ENCODE results near the gene CRAT.

Gene CRAT

DNA sequence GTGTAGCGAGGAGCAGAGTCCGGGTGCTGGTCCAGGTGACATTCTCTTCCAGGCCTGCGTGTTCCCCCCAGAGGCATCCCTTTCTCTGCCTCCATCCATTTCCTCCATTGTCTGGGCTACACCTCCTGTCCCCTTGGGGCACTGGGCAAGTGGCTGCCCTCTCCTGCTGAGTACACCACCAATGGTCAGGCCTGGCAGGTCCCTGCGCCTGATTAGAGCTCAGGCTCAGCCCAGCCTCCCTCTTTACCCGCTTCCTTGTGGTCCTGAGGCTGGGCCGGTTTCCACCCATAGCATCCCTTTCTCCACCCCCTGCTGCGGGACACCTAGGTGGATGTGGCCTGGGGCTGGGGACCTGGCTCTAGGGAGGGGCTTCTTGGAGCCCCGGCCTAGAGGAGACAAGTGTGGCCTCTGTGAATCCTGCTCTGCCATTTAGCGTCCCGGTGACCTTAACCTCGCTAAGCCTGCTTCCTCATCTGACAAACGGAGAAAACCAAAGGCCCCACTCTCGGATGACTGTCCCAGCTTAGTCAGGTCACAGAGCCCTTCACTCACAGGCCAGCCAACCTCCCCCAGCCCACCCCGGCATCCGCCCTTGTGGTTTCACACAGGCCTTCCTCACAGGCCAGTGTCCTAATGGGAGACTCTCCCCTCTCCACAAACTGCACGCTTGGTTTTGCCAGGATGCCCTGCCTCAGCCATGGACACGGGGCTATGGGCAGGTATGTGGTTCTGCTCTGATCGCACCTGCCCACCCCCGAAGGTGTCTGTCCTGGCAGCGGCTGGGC, 16.8 kb downstream of the CRAT start:
- no peaks in the 10 kb centered on the region for H4K20me1 ChIP-seq
- H3K4me3 ChIP-seq = no peak overlapping the region
- H3K4me2 ChIP-seq = peak overlapping the region; percentile 75
- H3K4me1 ChIP-seq = peaks cover 23% of the 10 kb centered on the region
- no peaks in the 10 kb centered on the region for H3K27me3 ChIP-seq
- peak overlapping the region; percentile 54 for H3K9ac ChIP-seq
- peaks cover 52% of the 10 kb centered on the region for H3K36me3 ChIP-seq
- TF ChIP-seq Cebpa-rat (IDR thresholded peaks at IDR 0.05) = no peak
- peak overlapping the region; percentile 62 for H3K27ac ChIP-seq
- no peaks in the 10 kb centered on the region for H3K9me3 ChIP-seq

DNA sequence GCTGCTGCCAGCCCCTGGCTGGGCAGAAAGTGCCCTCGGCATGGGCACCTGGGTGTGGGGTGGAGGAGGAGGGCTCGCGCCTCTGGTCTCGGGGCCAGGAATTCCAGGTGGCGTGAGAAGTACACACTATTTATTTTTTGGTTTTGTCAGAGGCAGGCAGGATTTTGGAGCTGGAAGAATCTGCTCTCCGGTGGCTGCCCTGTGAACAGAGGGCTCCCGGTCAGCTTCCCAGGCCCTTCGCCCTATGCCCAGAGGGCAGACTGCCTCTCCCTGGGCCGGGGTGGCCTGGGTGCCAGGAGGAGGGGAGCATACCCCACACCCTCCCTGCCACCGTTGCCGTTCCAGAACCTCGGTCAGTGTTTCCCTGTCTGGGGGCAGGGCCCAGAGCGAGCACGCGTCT, 21.3 kb downstream of the CRAT start:
- no peak overlapping the region for H3K4me2 ChIP-seq
- no peak overlapping the region for H3K9ac ChIP-seq
- H3K27ac ChIP-seq = no peak overlapping the region
- peaks cover under 1% of the 10 kb centered on the region; the same call in 1 of the 2 replicates for H4K20me1 ChIP-seq
- no peaks in the 10 kb centered on the region for H3K9me3 ChIP-seq
- no peak for TF ChIP-seq Cebpa-rat (IDR thresholded peaks at IDR 0.05)
- peaks cover 67% of the 10 kb centered on the region for H3K36me3 ChIP-seq
- H3K4me3 ChIP-seq = no peak overlapping the region
- H3K4me1 ChIP-seq = peaks cover 15% of the 10 kb centered on the region
- H3K27me3 ChIP-seq = no peaks in the 10 kb centered on the region

DNA sequence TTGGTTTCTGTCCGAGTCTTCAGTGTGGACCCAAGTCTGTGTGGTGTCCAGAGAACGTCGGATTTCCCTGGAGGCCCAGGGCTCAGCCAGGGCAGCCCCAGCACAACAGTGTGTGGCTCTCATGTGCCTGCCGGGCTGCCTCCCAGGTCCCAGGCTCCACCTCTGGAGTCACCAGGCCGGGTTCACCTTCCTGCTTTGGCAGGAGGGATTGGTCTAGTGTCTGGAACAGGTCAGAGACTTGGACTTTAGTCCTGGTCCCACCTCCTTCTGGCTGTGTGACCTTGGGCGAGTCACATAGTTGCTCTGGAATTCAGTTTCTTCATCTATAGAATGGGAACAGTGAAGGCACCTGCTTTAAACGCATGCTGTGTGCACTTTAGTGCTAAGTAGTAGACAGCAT, 26.5 kb downstream of the CRAT start:
- Histone ChIP-seq H3K9me3 (no peaks in the 10 kb centered on the region), H3K27ac (no peak overlapping the region), H3K4me1 (peaks cover 30% of the 10 kb centered on the region), H4K20me1 (peaks cover 29% of the 10 kb centered on the region), H3K4me3 (no peak overlapping the region), H3K27me3 (no peaks in the 10 kb centered on the region), H3K4me2 (no peak overlapping the region), H3K9ac (0 out of 2 replicates have a peak overlapping the region, but pooled peaks have one; percentile 88), H3K36me3 (peaks cover 58% of the 10 kb centered on the region)
- TF ChIP-seq Cebpa-rat (IDR thresholded peaks at IDR 0.05) = no peak

DNA sequence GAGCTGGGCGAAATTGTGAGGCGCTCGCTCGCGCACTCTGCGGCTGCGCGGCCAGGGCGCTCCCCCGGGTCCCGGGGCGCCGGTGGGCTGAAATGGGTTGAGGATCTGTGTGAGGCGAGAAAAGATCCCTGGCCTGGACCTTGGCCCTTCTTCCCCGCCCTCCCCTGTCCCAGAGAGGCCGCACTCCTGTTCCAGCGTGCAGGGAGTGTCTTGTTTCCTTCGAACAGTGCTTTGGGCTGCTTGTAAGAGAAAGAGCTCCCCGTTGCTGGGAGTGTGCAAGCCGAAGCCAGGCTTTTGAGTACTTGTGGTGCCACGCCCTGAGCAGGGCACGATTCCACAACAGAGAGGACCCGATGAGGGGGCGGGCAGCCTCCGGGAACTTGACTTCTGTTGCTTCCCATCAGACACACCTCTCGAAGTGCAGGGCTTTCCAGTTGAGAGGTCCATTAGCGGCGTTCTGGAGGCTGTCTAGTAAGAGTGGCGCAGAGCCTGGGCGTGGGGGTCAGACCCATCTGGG, 29.1 kb downstream of the CRAT start:
- Histone ChIP-seq H3K4me2 (peak overlapping the region; percentile 98), H4K20me1 (peaks cover 29% of the 10 kb centered on the region), H3K27me3 (no peaks in the 10 kb centered on the region), H3K9me3 (no peaks in the 10 kb centered on the region), H3K36me3 (peaks cover 36% of the 10 kb centered on the region), H3K9ac (peak overlapping the region; percentile 88), H3K27ac (peak overlapping the region; percentile 72), H3K4me1 (peaks cover 41% of the 10 kb centered on the region), H3K4me3 (peak overlapping the region; percentile 78)
- no peak for TF ChIP-seq Cebpa-rat (IDR thresholded peaks at IDR 0.05)

DNA sequence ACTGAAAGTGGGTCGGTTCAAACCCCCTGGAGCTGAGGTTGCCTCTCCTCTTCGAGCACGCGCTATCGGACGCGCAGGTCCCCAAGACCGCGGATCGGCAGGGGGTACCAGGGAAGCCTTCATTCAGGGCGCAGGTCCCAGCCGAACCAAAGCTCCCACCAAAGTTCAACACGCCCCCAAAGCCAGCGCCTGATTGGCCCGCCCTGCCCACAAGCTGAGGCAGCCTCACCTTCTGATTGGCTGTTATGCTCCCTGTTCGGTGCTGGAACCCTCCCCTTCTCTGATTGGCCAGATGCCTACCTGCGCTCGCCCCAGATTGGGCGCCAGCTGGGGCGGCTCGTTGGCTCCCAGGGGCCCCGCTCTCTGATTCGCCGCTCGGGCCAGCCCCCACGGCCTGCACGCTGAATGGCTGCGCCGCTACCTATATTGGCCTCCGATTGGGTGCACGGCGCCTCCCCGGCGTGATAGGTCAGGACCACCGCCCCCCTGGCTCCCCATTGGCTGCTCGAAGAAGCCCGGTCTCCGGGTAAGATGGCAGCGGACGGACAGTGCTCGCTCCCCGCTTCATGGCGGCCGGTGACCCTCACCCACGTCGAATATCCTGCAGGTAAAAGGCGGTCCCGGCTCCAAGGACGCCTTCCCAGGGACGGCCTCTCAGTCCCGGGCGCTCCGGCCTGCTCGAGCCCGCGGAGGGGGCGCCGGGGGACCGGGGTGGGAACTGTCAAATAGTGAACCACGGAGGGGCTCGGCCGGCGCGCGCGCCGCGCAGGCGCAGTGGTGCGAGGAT, 29.8 kb downstream of the CRAT start, which contains the start of gene DOLPP1:
TSS of gene DOLPP1 (plus strand) at position 511 of the 787 bp plus-strand sequence. CDS start at position 532, 21 bp downstream.
- no peaks in the 10 kb centered on the region for H3K27me3 ChIP-seq
- H3K4me1 ChIP-seq = peaks cover 41% of the 10 kb centered on the region
- TF ChIP-seq Cebpa-rat (IDR thresholded peaks at IDR 0.05) = no peak
- H3K9me3 ChIP-seq = no peaks in the 10 kb centered on the region
- peaks cover 29% of the 10 kb centered on the region for H4K20me1 ChIP-seq
- peak within 1 kb of the TSS; percentile 88 for H3K9ac ChIP-seq
- peak within 1 kb of the TSS; percentile 98 for H3K4me2 ChIP-seq
- peak within 1 kb of the TSS; percentile 72 for H3K27ac ChIP-seq
- peaks cover 34% of the 10 kb centered on the region for H3K36me3 ChIP-seq
- peak within 1 kb of the TSS; percentile 78 for H3K4me3 ChIP-seq

DNA sequence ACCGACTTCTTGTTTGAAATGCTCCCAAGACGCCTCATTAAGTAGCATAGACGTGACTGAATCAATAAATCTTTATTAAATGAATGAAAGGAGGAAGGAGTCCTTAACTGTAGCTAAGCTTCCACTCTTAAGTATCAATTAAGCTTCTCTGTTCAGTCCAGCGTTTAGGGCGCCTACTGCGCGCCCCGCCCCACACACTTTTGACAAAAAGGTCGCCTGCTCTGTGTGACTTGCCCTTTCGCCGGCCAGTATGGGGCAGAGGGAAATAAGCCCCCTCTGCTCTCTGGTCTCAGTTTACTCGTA, 30.3 kb downstream of the CRAT start:
- Histone ChIP-seq H3K4me2 (peak overlapping the region; percentile 89), H3K4me3 (peak overlapping the region; percentile 78), H3K36me3 (peaks cover 28% of the 10 kb centered on the region), H3K4me1 (peaks cover 41% of the 10 kb centered on the region), H3K9me3 (no peaks in the 10 kb centered on the region), H3K27ac (no peak overlapping the region), H4K20me1 (peaks cover 29% of the 10 kb centered on the region), H3K9ac (peak overlapping the region; percentile 30; the same call in 1 of the 2 replicates), H3K27me3 (no peaks in the 10 kb centered on the region)
- no peak for TF ChIP-seq Cebpa-rat (IDR thresholded peaks at IDR 0.05)

DNA sequence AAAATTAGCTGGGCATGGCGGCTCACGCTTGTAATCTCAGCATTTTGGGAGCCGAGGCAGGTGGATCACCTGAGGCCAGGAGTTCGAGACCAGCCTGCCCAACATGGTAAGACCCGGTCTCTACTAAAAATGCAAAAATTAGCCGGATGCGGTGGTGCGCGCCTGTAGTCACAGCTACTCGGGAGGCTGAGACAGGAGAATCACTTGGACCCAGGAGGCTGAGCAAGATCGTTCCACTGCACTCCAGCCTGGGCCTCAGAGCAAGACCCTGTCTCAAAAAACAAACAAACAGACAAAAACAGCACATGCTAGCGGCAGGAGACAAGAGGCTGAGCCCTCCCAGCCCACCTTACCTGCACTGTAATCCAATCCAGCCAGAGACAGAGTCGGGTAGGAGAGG, 30.8 kb downstream of the CRAT start:
- H3K4me1 ChIP-seq = peaks cover 41% of the 10 kb centered on the region
- H3K4me3 ChIP-seq = peak overlapping the region; percentile 78
- peaks cover 24% of the 10 kb centered on the region for H3K36me3 ChIP-seq
- H3K9me3 ChIP-seq = no peaks in the 10 kb centered on the region
- TF ChIP-seq Cebpa-rat (IDR thresholded peaks at IDR 0.05) = no peak
- no peak overlapping the region for H3K9ac ChIP-seq
- no peaks in the 10 kb centered on the region for H3K27me3 ChIP-seq
- peaks cover 29% of the 10 kb centered on the region for H4K20me1 ChIP-seq
- H3K27ac ChIP-seq = no peak overlapping the region
- H3K4me2 ChIP-seq = peak overlapping the region; percentile 89

DNA sequence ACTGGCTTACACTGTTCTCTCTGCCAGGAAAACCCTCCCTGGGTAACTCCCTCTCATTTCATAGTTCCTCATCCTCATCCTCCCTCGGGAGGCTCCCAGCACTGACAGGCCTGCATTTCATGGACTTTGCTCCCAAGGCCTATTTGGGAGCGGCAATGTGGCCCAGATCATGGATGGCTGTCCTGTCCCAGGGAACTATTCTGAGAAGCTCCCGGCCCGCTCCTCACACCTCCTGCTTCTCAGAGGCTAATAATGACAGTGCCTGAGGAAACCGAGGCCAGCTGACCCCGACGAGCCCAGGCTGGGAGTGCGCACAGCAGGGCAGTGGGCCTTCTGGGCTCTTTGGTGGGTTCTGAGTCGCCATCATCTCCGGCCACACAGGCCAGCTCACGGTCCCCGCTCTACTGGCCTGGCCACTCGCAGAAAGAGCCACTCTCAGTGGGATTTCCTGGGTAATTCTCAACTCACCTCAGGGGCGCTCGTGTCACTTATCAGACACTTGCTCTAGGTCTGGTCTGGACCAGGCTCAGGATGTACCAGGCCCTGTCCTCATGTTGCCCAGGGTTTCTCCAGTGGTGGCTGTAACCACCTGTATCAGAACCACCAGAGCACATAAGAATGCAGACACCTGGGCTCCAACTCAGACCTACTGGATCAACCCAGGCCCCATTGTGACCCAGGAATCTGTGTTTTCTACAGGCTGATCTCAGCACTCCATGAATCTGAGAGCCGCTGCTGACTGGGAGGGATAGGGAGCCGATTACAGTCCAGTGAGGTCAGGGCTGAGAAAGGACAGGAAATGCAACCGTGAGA, 31.7 kb downstream of the CRAT start:
- Histone ChIP-seq H3K27me3 (no peaks in the 10 kb centered on the region), H3K27ac (no peak overlapping the region), H3K4me2 (peak overlapping the region; percentile 30), H3K9me3 (no peaks in the 10 kb centered on the region), H3K4me3 (no peak overlapping the region), H3K36me3 (peaks cover 16% of the 10 kb centered on the region; the same call in 1 of the 2 replicates), H3K9ac (0 out of 2 replicates have a peak overlapping the region, but pooled peaks have one; percentile 26), H4K20me1 (peaks cover 25% of the 10 kb centered on the region), H3K4me1 (peaks cover 41% of the 10 kb centered on the region)
- TF ChIP-seq Cebpa-rat (IDR thresholded peaks at IDR 0.05) = no peak

DNA sequence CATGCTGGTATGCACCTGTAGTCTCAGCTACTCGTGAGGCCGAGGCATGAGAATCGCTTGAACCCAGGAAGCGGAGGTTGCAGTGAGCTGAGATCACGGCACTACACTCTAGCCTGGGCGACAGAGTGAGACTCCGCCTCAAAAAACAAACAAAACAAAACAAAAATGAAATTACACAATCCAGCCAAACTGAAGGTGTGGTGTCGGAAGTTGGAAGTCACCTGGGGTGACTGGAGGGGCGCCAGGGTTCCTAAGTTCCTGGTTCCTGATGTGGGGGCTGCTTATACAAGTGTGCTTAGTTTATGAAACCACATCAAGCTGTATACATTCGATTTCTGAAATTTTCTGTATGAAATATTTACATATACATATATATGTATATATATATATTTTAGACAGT, 33.4 kb downstream of the CRAT start:
- peaks cover 6% of the 10 kb centered on the region; the same call in 1 of the 2 replicates for H3K36me3 ChIP-seq
- no peak overlapping the region for H3K4me3 ChIP-seq
- H3K9ac ChIP-seq = no peak overlapping the region
- H4K20me1 ChIP-seq = peaks cover 8% of the 10 kb centered on the region
- H3K9me3 ChIP-seq = no peaks in the 10 kb centered on the region
- no peaks in the 10 kb centered on the region for H3K27me3 ChIP-seq
- H3K27ac ChIP-seq = no peak overlapping the region
- no peak overlapping the region for H3K4me2 ChIP-seq
- H3K4me1 ChIP-seq = peaks cover 35% of the 10 kb centered on the region
- no peak for TF ChIP-seq Cebpa-rat (IDR thresholded peaks at IDR 0.05)

Measured in BLaER1 (cell line).